B cell (primary cell): ENCODE measurements around the gene ALDH3B1. TPM values are rescaled to one million over a fixed set of nuclear protein-coding genes. Genes with fewer than 3 reads are reported as not detected.
A peak's percentile ranks its signal among the peaks of the same experiment; 100 is the strongest.

Source experiments
- ATAC-seq: fragments of 200-7000 bp; cut with Tn5 transposase; one replicate; pipeline ENCODE4 v1.10.0; 2021; ENCODE audit warnings: low read depth, mild to moderate bottlenecking, moderate number of reproducible peaks, moderate library complexity
- CTCF ChIA-PET: fragments of 350-600 bp; sonication (Branson Sonifier 250); formaldehyde crosslinking; loops from one replicate; lab custom pipeline; 2021; ENCODE audit warnings: antibody characterized with exemption, inconsistent platforms; lab: Charles Lee
- POLR2A ChIA-PET: fragments of 350-600 bp; sonication (Branson Sonifier 250); formaldehyde crosslinking; loops from one replicate; lab custom pipeline; 2021; ENCODE audit warnings: antibody characterized with exemption; lab: Charles Lee
- DNase-seq: peaks from one replicate; pipeline ENCODE4 v3.0.0; 2013
- H2AFZ ChIP-seq: 2 replicates; pipeline ENCODE4 v1.6.1; 2012; ENCODE audit warnings: mild to moderate bottlenecking, low read depth, low read length; ENCODE audit not compliant: insufficient read depth, poor library complexity, severe bottlenecking
- H3K27ac ChIP-seq, 2 donors: 1 replicate in 1 of 2; 2 replicates in 1 of 2; pipeline ENCODE4 v1.5.1; 2012 to 2013; ENCODE audit warnings: low read length in 2 of 2, mild to moderate bottlenecking in 2 of 2, moderate library complexity in 1 of 2
- H3K27me3 ChIP-seq, 4 experiments: fragments of 200-600 bp in 1 of 4; sonication (generic) in 1 of 4; replicated peaks in 1 of 4; 1 replicate in 2 of 4; 2 replicates in 2 of 4; pipeline versions ENCODE4 v1.6.1 to v1.7.0; 2013 to 2016; ENCODE audit warnings: low read length in 3 of 4, mild to moderate bottlenecking in 2 of 4, mixed read lengths in 1 of 4, moderate library complexity in 1 of 4; ENCODE audit not compliant: insufficient read depth in 4 of 4, control insufficient read depth in 3 of 4; ENCODE audit errors: control extremely low read depth in 1 of 4
- H3K36me3 ChIP-seq, 2 experiments: replicated peaks in 1 of 2; 1 replicate in 1 of 2; 2 replicates in 1 of 2; pipeline versions ENCODE4 v1.6.1 to v1.7.1; 2013; ENCODE audit warnings: low read length in 1 of 2; ENCODE audit not compliant: insufficient read depth in 2 of 2, control insufficient read depth in 1 of 2; ENCODE audit errors: control extremely low read depth in 1 of 2, extremely low read depth in 1 of 2
- H3K4me1 ChIP-seq, 2 donors: fragments of 200-600 bp in 1 of 2; sonication (generic) in 1 of 2; 1 replicate in 1 of 2; 2 replicates in 1 of 2; pipeline versions ENCODE4 v1.5.1 to v1.6.1; 2013 to 2017; ENCODE audit warnings: low read length in 2 of 2; ENCODE audit not compliant: control insufficient read depth in 2 of 2, insufficient read depth in 2 of 2
- H3K4me2 ChIP-seq: replicated peaks from 2 replicates; pipeline ENCODE3; 2012; ENCODE audit warnings: mild to moderate bottlenecking, low read depth, low read length; ENCODE audit not compliant: poor library complexity, severe bottlenecking
- H3K4me3 ChIP-seq, 5 experiments: fragments of 200-600 bp in 1 of 5; sonication (generic) in 1 of 5; 1 replicate in 3 of 5; 2 replicates in 2 of 5; pipeline versions ENCODE4 v1.5.1 to v1.7.0; 2011 to 2016; ENCODE audit warnings: low read length in 4 of 5, mild to moderate bottlenecking in 4 of 5, low read depth in 2 of 5, control low read depth in 1 of 5, moderate library complexity in 1 of 5; ENCODE audit not compliant: insufficient read depth in 1 of 5; ENCODE audit errors: control extremely low read depth in 1 of 5, extremely low read depth in 1 of 5
- H3K79me2 ChIP-seq: fragments of 200-600 bp; sonication (generic); one replicate; pipeline ENCODE4 v1.6.0; 2016; ENCODE audit warnings: low read length; ENCODE audit not compliant: control insufficient read depth, insufficient read depth
- H3K9ac ChIP-seq: fragments of 200-600 bp; sonication (generic); 2 replicates; pipeline ENCODE4 v1.6.1; 2017; ENCODE audit warnings: mild to moderate bottlenecking, low read length, moderate library complexity
- H3K9me3 ChIP-seq, 3 donors: one replicate each; pipeline versions ENCODE4 v1.6.1 to v1.7.1; 2013; ENCODE audit warnings: low read length in 2 of 3; ENCODE audit not compliant: control insufficient read depth in 2 of 3, insufficient read depth in 1 of 3; ENCODE audit errors: control extremely low read depth in 1 of 3
- H4K20me1 ChIP-seq: 2 replicates; pipeline ENCODE4 v1.6.0; 2012; ENCODE audit warnings: mild to moderate bottlenecking, low read length; ENCODE audit not compliant: insufficient read depth, control insufficient read depth, poor library complexity, severe bottlenecking
- H3K27ac Mint-ChIP-seq: one replicate; pipeline ENCODE4 v1.8.0; 2021; ENCODE audit warnings: mixed read lengths
- H3K27me3 Mint-ChIP-seq: one replicate; pipeline ENCODE4 v1.8.0; 2021; ENCODE audit warnings: mixed read lengths
- H3K4me1 Mint-ChIP-seq: one replicate; pipeline ENCODE4 v1.8.0; 2021; ENCODE audit warnings: mixed read lengths
- H3K4me3 Mint-ChIP-seq: one replicate; pipeline ENCODE4 v1.8.0; 2021; ENCODE audit warnings: mixed read lengths
- H3K9me3 Mint-ChIP-seq: one replicate; pipeline ENCODE4 v1.8.0; 2022; ENCODE audit warnings: mixed read lengths; ENCODE audit not compliant: insufficient read depth
- EZH2 ChIP-seq: IDR thresholded peaks from 2 replicates; pipeline ENCODE4 v1.6.1; 2012; ENCODE audit warnings: borderline replicate concordance, low read depth, mild to moderate bottlenecking, moderate library complexity, low read length; ENCODE audit not compliant: insufficient read depth, poor library complexity, severe bottlenecking
- WGBS: methylation state at CpG from one replicate; pipeline ENCODE4 v1.1.5; 2013; ENCODE audit warnings: missing lambda C conversion rate; ENCODE audit not compliant: insufficient coverage; 5-methylcytosine and 5-hydroxymethylcytosine counted together
- intact Hi-C: fragments of 100-400 bp; cut with micrococcal nuclease; formaldehyde crosslinking; loops from one replicate; pipeline ENCODE4 v1.10.0; 2022
- polyA plus RNA-seq: library from polyadenylated mRNA; depleted of rRNA; stranded (reverse); fragments of >200 nt; gene quantifications from 2 replicates; pipeline ENCODE4 v1.2.3, GENCODE V29; 2012
- total RNA-seq, 2 donors: library from RNA; stranded (reverse); fragments of 120-200 nt in 1 of 2; gene quantifications; 1 replicate in 1 of 2; 2 replicates in 1 of 2; pipeline versions ENCODE4 v1.2.3 to v1.2.4, GENCODE V29; 2013 to 2022
- TF ChIP-seq, protein P1 (sequence below): fragments of 200-600 bp; IDR thresholded peaks from one replicate; pipeline ENCODE4 v1.8.0; 2022; ENCODE audit warnings: antibody characterized with exemption, mild to moderate bottlenecking

The ALDH3B1 gene
- total and polyA plus RNA-seq, 2 donors (not counting 1 experiment from before 2014, with no cell fraction given): 0.81 TPM

DNA sequence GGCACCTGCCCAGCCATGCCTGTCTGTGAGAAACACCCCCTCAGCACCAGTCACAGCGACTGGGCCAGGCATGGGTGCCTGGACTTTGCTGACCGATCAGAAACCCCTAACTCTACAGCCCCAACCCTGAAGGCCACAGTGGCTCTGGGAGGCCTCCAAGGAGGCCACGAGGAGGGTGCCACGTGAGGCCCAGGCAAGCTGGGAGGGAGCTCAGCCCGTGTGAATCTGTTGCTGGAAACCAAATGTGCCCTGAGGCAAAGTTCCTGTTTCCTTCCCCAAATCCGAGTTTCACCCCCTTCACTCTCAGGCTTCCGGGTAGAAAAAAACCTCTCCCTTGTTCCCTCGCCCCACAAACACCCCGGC lies 7.6 kb upstream of the ALDH3B1 start:
- Histone ChIP-seq H3K4me1 (peaks cover 63 to 82% of the 10 kb centered on the region in 2 donors), H3K27me3 (no peaks in the 10 kb centered on the region), H3K79me2 (peaks cover 54% of the 10 kb centered on the region), H3K9ac (peak overlapping the region; percentile 81), H2AFZ (peak overlapping the region; percentile 67), H3K4me3 (peak overlapping the region; percentile 13 to 89 (median 67)), H3K9me3 (no peaks in the 10 kb centered on the region), H3K27ac (peak overlapping the region; percentile 74 to 76), H3K36me3 (peaks cover 2 to 41% of the 10 kb centered on the region in 2 experiments), H3K4me2 (peak overlapping the region; percentile 85), H4K20me1 (peaks cover 59% of the 10 kb centered on the region)
- 5% methylated on average over 6 of the region's 9 CpGs for WGBS
- peak overlapping the region; percentile 92 for H3K27ac Mint-ChIP-seq
- DNase-seq (no peak), ATAC-seq (peak; percentile 37)
- H3K4me1 Mint-ChIP-seq: peaks cover 60% of the 10 kb centered on the region
- peak overlapping the region; percentile 92 for H3K4me3 Mint-ChIP-seq
- no peak for TF ChIP-seq EZH2
- TF ChIP-seq, protein P1, sequence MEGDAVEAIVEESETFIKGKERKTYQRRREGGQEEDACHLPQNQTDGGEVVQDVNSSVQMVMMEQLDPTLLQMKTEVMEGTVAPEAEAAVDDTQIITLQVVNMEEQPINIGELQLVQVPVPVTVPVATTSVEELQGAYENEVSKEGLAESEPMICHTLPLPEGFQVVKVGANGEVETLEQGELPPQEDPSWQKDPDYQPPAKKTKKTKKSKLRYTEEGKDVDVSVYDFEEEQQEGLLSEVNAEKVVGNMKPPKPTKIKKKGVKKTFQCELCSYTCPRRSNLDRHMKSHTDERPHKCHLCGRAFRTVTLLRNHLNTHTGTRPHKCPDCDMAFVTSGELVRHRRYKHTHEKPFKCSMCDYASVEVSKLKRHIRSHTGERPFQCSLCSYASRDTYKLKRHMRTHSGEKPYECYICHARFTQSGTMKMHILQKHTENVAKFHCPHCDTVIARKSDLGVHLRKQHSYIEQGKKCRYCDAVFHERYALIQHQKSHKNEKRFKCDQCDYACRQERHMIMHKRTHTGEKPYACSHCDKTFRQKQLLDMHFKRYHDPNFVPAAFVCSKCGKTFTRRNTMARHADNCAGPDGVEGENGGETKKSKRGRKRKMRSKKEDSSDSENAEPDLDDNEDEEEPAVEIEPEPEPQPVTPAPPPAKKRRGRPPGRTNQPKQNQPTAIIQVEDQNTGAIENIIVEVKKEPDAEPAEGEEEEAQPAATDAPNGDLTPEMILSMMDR: no peak
- H3K27me3 Mint-ChIP-seq: no peaks in the 10 kb centered on the region
- intact Hi-C loops: loop anchor here (1.0 to 10.0 kb wide), 4 partner anchors 28 to 442 kb away; partner anchors contain the start of genes CHKA and NDUFS8
- no peaks in the 10 kb centered on the region for H3K9me3 Mint-ChIP-seq
- ChIA-PET CTCF (interaction anchor here (0.6 to 1.8 kb wide), 8 partner anchors 8 to 867 kb away, joined by 3 to 14 read pairs (median 3); no protein-coding TSS in a partner anchor), POLR2A (interaction anchor here (0.5 to 2.0 kb wide), 4 partner anchors 8 to 271 kb away, joined by 3 to 12 read pairs (median 4); partner anchors contain the start of gene TCIRG1)
